ENCODE results near the gene CASZ1. TPM values are rescaled to one million over a fixed set of nuclear protein-coding genes. Genes with fewer than 3 reads are reported as not detected.
A peak's percentile ranks its signal among the peaks of the same experiment; 100 is the strongest.

The CASZ1 gene
- total and polyA plus RNA-seq, 8 donors, result 6.0 to 166 (median 39.8) TPM

DNA sequence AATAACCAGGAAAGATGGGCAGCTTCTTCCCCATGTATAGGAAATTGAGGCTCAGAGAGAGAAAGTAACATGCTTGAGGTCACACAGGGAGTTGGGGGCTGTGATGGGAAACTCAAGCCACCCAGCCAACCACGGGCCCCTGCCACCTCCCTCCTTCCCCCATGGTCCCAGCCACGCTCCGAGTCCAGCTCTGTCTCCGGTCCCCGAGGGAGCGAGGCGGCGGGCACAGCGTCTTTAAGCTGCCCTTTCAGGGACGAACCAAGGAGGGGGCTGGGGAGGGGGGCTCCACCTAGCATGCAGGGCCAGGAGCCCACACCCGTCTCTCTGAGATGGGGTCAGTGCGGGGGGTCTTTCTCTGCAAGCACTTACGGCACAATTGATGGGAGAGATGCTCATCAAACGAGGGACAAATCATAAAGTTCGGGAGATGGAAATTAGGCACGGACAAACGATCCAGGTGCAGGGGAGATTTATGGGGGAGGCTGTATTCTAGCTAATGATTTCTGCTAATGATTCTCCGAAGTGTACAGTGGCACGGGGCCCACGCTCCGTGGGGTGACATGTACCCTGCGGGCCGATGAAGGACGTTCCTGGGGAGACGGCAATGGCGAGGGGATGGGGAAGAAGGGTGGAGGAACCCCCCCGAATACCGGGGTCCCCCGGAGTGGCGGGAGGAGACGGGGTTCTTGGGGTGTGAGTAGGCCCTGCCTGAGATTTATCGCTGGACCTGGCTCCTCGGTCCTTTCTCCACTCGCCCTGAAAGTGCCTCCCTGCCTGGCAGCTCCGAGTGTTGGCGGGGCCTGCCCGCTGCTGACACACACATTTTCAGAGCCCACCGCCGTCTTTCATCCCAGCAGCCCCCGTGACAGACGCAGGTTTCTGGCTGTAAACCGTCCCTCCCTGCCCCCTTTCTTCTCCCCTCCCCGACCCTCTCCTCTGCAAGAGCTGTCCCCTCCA is 31.2 kb upstream of the CASZ1 start:
- 76 to 89% (median 83%) methylated on average over 42 to 43 of the region's 43 CpGs for WGBS, 5 donors

DNA sequence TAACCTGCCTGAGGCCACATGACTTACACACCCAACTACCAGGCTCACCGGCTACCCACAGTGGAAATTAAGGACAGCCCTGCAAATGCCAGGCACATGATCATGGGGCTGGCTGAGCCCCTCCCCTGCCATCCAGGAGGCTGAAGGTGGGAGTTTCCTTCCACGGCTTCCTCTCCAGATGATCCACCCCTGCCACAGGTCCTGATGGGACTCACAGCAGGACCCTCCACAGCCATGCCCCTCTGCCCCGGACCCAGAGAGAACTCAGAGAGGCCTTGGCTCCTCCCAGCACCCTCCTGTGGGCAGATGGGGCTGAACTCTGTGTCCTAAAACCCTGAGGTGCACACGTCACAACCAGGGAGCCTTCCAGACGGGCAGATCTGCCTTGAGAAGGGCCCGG is 29.1 kb upstream of the CASZ1 start:
- Histone ChIP-seq H3K27ac (no peak overlapping the region), H3K4me1 (peaks cover 0 to 16% (median 0%) of the 10 kb centered on the region in 4 donors), H3K36me3 (no peaks in the 10 kb centered on the region), H3K27me3 (peaks cover 0 to 21% (median 7%) of the 10 kb centered on the region in 3 donors), H3K9me3 (no peaks in the 10 kb centered on the region), H3K4me3 (no peak overlapping the region)
- 70 to 80% (median 73%) methylated on average over 5 to 6 of the region's 6 CpGs for WGBS, 5 donors
- TF ChIP-seq POLR2A (IDR thresholded peaks at IDR 0.05) (no peak), EP300 (IDR thresholded peaks at IDR 0.05) (no peak), POLR2AphosphoS5 (IDR thresholded peaks at IDR 0.05) (no peak), CTCF (IDR thresholded peaks at IDR 0.05) (no peak)
- DNase-seq, result no peak
- intact Hi-C loops (cut with DNase I; ENCODE audit: low total_unique reads), result no loop called here

More for the DNA sequence above, 31.2 kb upstream of the CASZ1 start:
- H3K4me1 ChIP-seq, result peaks cover 0 to 14% (median 0%) of the 10 kb centered on the region in 4 donors
- no peaks in the 10 kb centered on the region for H3K9me3 ChIP-seq
- DNase-seq, result no peak
- intact Hi-C loops (cut with DNase I; ENCODE audit: low total_unique reads), result no loop called here
- no peak for TF ChIP-seq POLR2A (IDR thresholded peaks at IDR 0.05)
- H3K27ac ChIP-seq, result no peak overlapping the region
- H3K27me3 ChIP-seq, result peaks cover 0 to 30% (median 7%) of the 10 kb centered on the region in 3 donors
- no peak overlapping the region for H3K4me3 ChIP-seq
- H3K36me3 ChIP-seq, result no peaks in the 10 kb centered on the region

GRCh38 chr1:10824821-10825540 is 28.5 kb upstream of the CASZ1 start:
- Histone ChIP-seq H3K27ac (no peak overlapping the region), H3K36me3 (no peaks in the 10 kb centered on the region), H3K4me3 (no peak overlapping the region), H3K4me1 (peaks cover 0 to 16% (median 0%) of the 10 kb centered on the region in 4 donors), H3K27me3 (peaks cover 0 to 21% (median 7%) of the 10 kb centered on the region in 3 donors), H3K9me3 (no peaks in the 10 kb centered on the region)
- no peak for TF ChIP-seq POLR2A (IDR thresholded peaks at IDR 0.05)
- TF ChIP-seq POLR2AphosphoS5 (IDR thresholded peaks at IDR 0.05), result no peak
- no peak for TF ChIP-seq EP300 (IDR thresholded peaks at IDR 0.05)
- no peak for TF ChIP-seq CTCF (IDR thresholded peaks at IDR 0.05)
- intact Hi-C loops (cut with DNase I; ENCODE audit: low total_unique reads), result no loop called here
- 48 to 62% (median 56%) methylated on average over 14 to 19 of the region's 19 CpGs for WGBS, 5 donors
- DNase-seq, result peak in 1 of 2 donors; percentile 58

- H3K27ac ChIP-seq, result no peak overlapping the region
- peaks cover 0 to 31% (median 12%) of the 10 kb centered on the region in 4 donors for H3K4me1 ChIP-seq
- WGBS, 5 donors, result 44 to 68% (median 57%) methylated on average over 13 to 14 of the region's 14 CpGs
- peaks cover 0 to 20% (median 3%) of the 10 kb centered on the region in 3 donors for H3K27me3 ChIP-seq
- peak in 1 of 2 donors; percentile 57 for DNase-seq
- TF ChIP-seq POLR2A (IDR thresholded peaks at IDR 0.05) (no peak), EP300 (IDR thresholded peaks at IDR 0.05) (no peak), CTCF (IDR thresholded peaks at IDR 0.05) (no peak), POLR2AphosphoS5 (IDR thresholded peaks at IDR 0.05) (no peak)
- intact Hi-C loops (cut with DNase I; ENCODE audit: low total_unique reads), result no loop called here
- H3K4me3 ChIP-seq, result no peak overlapping the region
- H3K36me3 ChIP-seq, result no peaks in the 10 kb centered on the region
- no peaks in the 10 kb centered on the region for H3K9me3 ChIP-seq
Measured at GRCh38 chr1:10823000-10823401, 26.6 kb upstream of the CASZ1 start.

Data from stomach (tissue), 9 donors.